ENCODE measurements around the gene NACC1. TPM values are rescaled to one million over a fixed set of nuclear protein-coding genes. Genes with fewer than 3 reads are reported as not detected.

Gene NACC1
- total and polyA plus RNA-seq, 4 donors, result 0.86 to 24.7 (median 17.7) TPM

DNA sequence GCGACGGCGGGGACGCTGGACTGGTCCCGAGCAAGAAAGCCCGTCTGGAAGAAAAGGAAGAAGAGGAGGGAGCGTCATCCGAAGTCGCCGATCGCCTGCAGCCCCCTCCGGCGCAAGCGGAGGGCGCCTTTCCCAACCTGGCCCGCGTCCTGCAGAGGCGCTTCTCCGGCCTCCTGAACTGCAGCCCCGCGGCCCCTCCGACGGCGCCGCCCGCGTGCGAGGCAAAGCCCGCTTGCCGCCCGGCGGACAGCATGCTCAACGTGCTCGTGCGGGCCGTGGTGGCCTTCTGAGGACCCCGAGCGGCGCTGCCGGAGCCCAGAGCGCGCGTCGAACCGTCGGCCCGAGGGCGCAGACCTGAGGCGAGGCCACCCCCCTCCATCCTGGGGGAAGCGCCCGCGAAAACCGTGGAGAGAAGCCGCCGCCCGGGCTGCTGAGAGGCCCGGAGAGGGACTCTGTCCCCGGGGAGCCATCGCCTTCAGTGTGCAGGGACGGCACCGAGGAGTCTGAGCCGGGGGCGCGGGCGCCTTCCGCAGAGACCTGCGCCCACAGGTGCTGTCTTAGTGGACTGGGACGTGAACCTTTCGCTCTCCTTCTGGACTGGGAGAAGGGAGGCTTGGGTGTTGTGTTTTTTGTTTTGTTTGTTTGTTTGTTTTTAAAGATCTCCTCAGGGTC, 35.6 kb downstream of the NACC1 start:
- Histone ChIP-seq H3K27me3 (ENCODE audit: control insufficient read depth in 4 of 4, insufficient read depth in 4 of 4, low read length in 3 of 4) (no peaks in the 10 kb centered on the region), H3K36me3 (ENCODE audit: control insufficient read depth in 4 of 4, insufficient read depth in 3 of 4, low read depth in 1 of 4, low read length in 3 of 4) (no peaks in the 10 kb centered on the region), H3K27ac (ENCODE audit: low read depth in 1 of 2, low read length in 2 of 2) (peak overlapping the region; percentile 99 to 100), H3K9ac (ENCODE audit: low read depth in 1 of 2, low read length in 2 of 2) (peak overlapping the region; percentile 99), H3K4me1 (ENCODE audit: control insufficient read depth in 4 of 4, insufficient read depth in 4 of 4, low read length in 3 of 4) (peaks cover 5 to 24% (median 19%) of the 10 kb centered on the region in 4 donors), H3K4me3 (ENCODE audit: low read depth in 1 of 3, low read length in 3 of 3) (peak overlapping the region; percentile 71 to 94 (median 81)), H3K9me3 (ENCODE audit: control insufficient read depth in 4 of 4, low read length in 3 of 4) (no peaks in the 10 kb centered on the region)
- DNase-seq (ENCODE audit: low spot score), result peak; percentile 59
- TF ChIP-seq JUND (IDR thresholded peaks at IDR 0.05) (no peak), SP1 (IDR thresholded peaks at IDR 0.05) (no peak), NR2F2 (IDR thresholded peaks at IDR 0.05) (no peak), GABPA (IDR thresholded peaks at IDR 0.05 in 1 of 2, conservative IDR thresholded peaks at IDR 0.05 in 1 of 2) (no peak), HNF4A (conservative IDR thresholded peaks at IDR 0.05) (no peak), RXRA (IDR thresholded peaks at IDR 0.05) (no peak), EGR1 (IDR thresholded peaks at IDR 0.05; ENCODE audit: low read depth in 2 of 2) (no peak), HNF4G (IDR thresholded peaks at IDR 0.05) (no peak), FOXA1 (IDR thresholded peaks at IDR 0.05) (no peak), FOXA2 (IDR thresholded peaks at IDR 0.05) (no peak), RAD21 (IDR thresholded peaks at IDR 0.05) (no peak)
- TF ChIP-seq, protein P1, sequence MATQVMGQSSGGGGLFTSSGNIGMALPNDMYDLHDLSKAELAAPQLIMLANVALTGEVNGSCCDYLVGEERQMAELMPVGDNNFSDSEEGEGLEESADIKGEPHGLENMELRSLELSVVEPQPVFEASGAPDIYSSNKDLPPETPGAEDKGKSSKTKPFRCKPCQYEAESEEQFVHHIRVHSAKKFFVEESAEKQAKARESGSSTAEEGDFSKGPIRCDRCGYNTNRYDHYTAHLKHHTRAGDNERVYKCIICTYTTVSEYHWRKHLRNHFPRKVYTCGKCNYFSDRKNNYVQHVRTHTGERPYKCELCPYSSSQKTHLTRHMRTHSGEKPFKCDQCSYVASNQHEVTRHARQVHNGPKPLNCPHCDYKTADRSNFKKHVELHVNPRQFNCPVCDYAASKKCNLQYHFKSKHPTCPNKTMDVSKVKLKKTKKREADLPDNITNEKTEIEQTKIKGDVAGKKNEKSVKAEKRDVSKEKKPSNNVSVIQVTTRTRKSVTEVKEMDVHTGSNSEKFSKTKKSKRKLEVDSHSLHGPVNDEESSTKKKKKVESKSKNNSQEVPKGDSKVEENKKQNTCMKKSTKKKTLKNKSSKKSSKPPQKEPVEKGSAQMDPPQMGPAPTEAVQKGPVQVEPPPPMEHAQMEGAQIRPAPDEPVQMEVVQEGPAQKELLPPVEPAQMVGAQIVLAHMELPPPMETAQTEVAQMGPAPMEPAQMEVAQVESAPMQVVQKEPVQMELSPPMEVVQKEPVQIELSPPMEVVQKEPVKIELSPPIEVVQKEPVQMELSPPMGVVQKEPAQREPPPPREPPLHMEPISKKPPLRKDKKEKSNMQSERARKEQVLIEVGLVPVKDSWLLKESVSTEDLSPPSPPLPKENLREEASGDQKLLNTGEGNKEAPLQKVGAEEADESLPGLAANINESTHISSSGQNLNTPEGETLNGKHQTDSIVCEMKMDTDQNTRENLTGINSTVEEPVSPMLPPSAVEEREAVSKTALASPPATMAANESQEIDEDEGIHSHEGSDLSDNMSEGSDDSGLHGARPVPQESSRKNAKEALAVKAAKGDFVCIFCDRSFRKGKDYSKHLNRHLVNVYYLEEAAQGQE (IDR thresholded peaks at IDR 0.05), result no peak
- TF ChIP-seq, protein P2, sequence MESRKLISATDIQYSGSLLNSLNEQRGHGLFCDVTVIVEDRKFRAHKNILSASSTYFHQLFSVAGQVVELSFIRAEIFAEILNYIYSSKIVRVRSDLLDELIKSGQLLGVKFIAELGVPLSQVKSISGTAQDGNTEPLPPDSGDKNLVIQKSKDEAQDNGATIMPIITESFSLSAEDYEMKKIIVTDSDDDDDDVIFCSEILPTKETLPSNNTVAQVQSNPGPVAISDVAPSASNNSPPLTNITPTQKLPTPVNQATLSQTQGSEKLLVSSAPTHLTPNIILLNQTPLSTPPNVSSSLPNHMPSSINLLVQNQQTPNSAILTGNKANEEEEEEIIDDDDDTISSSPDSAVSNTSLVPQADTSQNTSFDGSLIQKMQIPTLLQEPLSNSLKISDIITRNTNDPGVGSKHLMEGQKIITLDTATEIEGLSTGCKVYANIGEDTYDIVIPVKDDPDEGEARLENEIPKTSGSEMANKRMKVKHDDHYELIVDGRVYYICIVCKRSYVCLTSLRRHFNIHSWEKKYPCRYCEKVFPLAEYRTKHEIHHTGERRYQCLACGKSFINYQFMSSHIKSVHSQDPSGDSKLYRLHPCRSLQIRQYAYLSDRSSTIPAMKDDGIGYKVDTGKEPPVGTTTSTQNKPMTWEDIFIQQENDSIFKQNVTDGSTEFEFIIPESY (IDR thresholded peaks at IDR 0.05), result no peak
- TF ChIP-seq, protein P3, sequence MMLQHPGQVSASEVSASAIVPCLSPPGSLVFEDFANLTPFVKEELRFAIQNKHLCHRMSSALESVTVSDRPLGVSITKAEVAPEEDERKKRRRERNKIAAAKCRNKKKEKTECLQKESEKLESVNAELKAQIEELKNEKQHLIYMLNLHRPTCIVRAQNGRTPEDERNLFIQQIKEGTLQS (IDR thresholded peaks at IDR 0.05), result no peak
- under 1% methylated on average over 69 of the region's 69 CpGs for WGBS

DNA sequence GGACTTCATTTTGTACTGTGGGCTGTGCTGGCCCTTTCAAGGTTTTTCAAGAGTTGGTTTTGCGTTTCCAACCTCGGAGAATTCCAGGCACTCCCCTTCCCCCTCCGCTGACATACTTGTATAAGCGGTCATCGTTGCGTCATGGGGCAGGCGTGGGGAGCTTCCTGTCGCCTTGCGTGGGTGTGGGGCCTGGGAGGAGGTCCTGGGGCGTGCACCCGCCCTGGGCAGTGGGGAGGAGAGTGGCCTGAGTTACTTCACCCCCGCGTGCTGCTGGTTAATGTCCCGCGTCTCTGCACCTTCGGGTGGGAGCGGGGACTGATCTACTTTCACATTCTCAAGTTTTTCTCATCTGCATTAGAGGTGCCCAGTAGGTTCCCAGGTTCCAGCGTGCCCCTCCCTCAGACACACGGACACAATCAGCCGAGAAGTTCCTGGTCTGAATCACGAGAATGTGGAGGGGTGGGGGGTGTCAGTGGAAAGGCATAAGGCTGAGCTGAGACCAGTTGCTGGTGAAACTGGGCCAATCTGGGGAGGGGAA, 36.2 kb downstream of the NACC1 start:
- Histone ChIP-seq H3K4me1 (ENCODE audit: control insufficient read depth in 4 of 4, insufficient read depth in 4 of 4, low read length in 3 of 4) (peaks cover 5 to 19% (median 14%) of the 10 kb centered on the region in 4 donors), H3K27ac (ENCODE audit: low read depth in 1 of 2, low read length in 2 of 2) (peak overlapping the region; percentile 99 to 100)
- WGBS, result under 1% methylated on average over 21 of the region's 21 CpGs
- TF ChIP-seq JUND (IDR thresholded peaks at IDR 0.05), result peak; percentile 10 to 35
- TF ChIP-seq, protein P3 (IDR thresholded peaks at IDR 0.05), result peak; percentile 89
- TF ChIP-seq TAF1 (conservative IDR thresholded peaks at IDR 0.05), result peak; percentile 42
- TF ChIP-seq HNF4G (IDR thresholded peaks at IDR 0.05), result no peak
- TF ChIP-seq GABPA (IDR thresholded peaks at IDR 0.05 in 1 of 2, conservative IDR thresholded peaks at IDR 0.05 in 1 of 2), result peak; percentile 37 to 77
- peak in 1 of 2 donors; percentile 45 for TF ChIP-seq RAD21 (IDR thresholded peaks at IDR 0.05)
- no peak for TF ChIP-seq FOXA2 (IDR thresholded peaks at IDR 0.05)
- TF ChIP-seq, protein P1 (IDR thresholded peaks at IDR 0.05), result peak; percentile 73
- peak; percentile 85 for TF ChIP-seq YY1 (IDR thresholded peaks at IDR 0.05)
- peak; percentile 97 to 99 for TF ChIP-seq EGR1 (IDR thresholded peaks at IDR 0.05; ENCODE audit: low read depth in 2 of 2)
- TF ChIP-seq, protein P4, sequence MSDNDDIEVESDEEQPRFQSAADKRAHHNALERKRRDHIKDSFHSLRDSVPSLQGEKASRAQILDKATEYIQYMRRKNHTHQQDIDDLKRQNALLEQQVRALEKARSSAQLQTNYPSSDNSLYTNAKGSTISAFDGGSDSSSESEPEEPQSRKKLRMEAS (IDR thresholded peaks at IDR 0.05), result peak; percentile 28
- TF ChIP-seq, protein P2 (IDR thresholded peaks at IDR 0.05), result no peak

More for the DNA sequence above, 36.2 kb downstream of the NACC1 start:
- DNase-seq (ENCODE audit: low spot score), result peak; percentile 80
- Histone ChIP-seq H3K9me3 (ENCODE audit: control insufficient read depth in 4 of 4, low read length in 3 of 4) (no peaks in the 10 kb centered on the region), H3K4me3 (ENCODE audit: low read depth in 1 of 3, low read length in 3 of 3) (peak overlapping the region; percentile 71 to 94 (median 81)), H3K9ac (ENCODE audit: low read depth in 1 of 2, low read length in 2 of 2) (peak overlapping the region; percentile 99), H3K36me3 (ENCODE audit: control insufficient read depth in 4 of 4, insufficient read depth in 3 of 4, low read depth in 1 of 4, low read length in 3 of 4) (no peaks in the 10 kb centered on the region), H3K27me3 (ENCODE audit: control insufficient read depth in 4 of 4, insufficient read depth in 4 of 4, low read length in 3 of 4) (no peaks in the 10 kb centered on the region)
